HG02943 (cell line): ENCODE data around the gene LSM5.
"Not testable (repeated sequence)": the region's sequence is repeated elsewhere in the genome, so short reads cannot be mapped to it uniquely, and the experiment has no call there.

ENCODE experiments used
- ATAC-seq: cut with Tn5 transposase; IDR thresholded peaks from one replicate; pipeline ENCODE4 v1.9.1; 2021; ENCODE audit warnings: mild to moderate bottlenecking, low read depth, moderate library complexity; ENCODE audit not compliant: unreplicated experiment

The LSM5 gene

DNA sequence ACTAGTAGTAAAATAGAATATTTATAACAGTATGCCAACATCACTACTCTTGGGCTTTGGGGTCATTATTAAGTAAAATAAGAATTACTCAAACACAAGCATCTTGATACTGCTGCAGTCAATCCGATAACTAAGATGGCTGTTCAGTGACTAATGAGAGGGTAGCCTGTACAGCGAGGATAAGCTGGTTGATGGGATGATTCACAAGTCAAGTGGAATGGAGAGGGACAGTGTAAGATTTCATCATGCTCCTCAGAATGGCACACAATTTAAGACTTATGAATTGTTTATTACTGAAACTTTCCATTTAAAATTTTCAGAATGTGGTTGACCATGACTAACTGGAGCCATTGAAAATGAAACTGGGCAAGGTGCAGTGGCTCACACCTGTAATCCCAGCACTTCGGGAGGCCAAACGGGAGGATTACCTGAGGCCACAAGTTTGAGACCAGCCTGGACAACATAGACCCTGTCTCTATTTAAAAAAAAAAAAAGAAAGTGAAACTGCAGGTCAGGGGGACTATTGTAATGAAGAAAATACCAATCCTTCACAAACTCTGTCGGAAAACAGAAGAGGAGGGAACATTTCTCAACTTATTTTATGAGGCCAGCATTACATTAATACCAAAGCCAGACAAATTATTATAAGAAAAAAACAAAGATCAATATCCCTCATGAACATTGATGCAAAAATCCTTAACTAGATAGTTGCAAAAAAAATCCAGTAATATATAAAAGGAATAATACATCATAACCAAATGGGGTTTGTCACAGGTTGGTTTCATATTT is 16.3 kb upstream of the LSM5 start:
- ATAC-seq: peak; percentile 69

DNA sequence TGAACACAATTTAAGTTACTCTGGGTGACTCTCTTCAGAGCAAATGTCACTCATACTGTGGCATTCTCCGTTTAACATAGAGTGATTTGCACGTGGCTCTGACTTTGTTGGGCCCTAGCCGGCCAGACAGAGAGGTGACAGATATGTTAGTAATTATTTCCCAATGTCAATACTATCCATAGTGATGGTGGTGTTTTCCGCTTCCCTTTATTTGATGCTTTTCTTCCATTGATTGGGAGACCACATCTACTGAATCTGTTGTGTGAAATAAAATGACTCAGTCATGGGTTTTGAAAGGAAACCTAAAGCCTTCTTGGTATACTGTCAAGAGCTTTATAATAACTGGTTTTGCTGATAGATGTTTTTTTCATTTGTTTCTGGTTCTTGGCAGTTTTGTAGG is 12.5 kb upstream of the LSM5 start:
- ATAC-seq: no peak

DNA sequence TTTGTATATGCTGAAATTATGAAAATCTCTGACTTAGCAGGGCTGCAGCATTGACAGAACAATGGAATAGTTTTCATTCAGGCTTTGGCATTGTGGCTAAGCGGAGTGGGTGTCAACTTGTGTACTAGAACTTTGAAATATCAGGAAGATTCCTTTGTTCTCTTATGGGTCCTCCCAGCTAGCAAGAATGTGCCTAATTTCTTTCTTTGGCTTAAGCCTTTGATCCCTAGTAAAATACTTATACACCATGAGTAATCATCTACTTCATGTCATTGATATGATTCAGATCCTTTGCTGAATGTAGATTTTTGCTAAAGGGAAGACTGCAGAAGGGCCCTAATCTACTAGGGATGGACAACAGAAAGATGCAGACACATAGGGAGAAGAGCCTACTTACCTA is 11.3 kb upstream of the LSM5 start:
- ATAC-seq: no peak

DNA sequence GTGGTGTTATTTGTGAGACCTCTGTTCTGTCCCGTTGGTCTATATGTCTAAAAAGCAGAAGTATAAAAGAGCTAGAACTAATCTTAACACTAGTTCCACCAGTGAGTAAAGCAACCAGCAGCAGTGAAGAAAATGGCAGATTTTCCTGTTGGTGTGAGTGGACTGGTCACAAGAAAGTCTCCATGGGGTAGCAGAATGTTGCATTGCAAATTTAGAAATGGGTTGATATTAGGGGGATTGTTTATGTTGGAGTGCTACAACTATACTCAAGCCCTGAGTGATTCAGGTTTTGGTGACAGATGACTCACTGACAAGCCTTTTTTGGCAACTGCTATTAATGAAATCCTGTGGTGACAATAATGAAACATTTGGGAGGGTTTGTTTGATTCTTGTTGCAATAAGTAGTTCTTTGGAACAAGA is 10.8 kb upstream of the LSM5 start:
- no peak for ATAC-seq

DNA sequence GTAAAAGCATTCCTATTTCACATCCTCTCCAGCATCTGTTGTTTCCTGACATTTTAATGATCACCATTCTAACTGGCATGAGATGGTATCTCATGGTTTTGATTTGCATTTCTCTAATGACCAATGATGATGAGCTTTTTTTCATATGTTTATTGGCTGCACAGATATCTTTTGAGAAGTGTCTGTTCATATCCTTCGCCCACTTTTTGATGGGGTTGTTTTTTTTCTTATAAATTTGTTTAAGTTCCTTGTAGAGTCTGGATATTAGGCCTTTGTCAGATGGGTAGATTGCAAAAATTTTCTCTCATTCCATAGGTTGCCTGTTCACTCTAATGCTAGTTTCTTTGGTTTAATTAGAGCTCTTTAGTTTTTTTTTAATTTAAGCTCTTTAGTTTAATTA is 10.0 kb upstream of the LSM5 start:
- not testable (repeated sequence) for ATAC-seq

DNA sequence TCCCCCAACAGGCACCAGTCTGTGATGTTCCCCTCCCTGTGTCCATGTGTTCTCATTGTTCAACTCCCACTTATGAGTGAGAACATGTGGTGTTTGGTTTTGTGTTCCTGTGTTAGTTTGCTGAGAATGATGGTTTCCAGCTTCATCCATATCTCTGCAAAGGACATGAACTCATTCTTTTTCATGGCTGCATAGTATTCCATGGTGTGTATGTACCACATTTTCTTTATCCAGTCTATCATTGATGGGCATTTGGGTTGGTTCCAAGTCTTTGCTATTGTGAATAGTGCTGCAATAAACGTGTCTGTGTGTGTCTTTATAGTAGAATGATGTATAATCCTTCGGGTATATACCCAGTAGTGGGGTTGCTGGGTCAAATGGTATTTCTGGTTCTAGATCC is 9.6 kb upstream of the LSM5 start:
- not testable (repeated sequence) for ATAC-seq

DNA sequence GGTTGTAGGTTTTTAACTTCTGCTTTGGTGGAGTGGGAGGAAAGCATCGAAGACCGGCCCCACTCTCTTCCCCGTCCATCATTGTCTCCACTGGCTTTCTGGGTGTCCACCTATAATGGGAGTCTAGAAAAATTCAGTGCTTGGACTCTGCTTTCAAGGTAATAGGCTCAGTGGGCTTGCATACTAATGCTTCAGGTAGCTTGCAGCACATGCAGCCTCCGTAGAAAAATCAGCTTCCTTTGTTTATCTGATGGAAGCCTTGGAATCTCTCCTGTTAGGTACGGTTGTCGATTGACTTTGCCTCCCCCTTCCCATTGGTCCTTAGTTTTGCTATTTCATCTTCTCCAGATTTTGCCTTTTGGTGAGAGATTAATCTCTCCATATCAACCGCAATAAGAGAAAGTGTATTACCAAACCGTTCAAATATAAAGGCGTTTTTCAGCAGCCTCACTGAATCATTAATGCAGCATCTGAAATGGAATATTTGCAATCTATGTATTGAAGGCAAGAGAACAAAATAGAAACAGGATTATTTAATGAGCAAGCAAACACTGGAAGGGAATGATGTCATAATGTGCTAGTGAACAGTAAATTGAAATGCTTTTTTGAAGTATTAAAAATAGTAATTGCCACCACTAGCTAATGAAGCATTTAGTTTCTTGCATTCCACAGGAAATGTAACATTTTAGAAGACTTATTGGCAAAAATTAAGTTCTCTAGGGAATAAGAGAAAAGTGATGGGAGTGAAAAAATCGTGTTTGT is 6.1 kb upstream of the LSM5 start:
- ATAC-seq: peak; percentile 1

DNA sequence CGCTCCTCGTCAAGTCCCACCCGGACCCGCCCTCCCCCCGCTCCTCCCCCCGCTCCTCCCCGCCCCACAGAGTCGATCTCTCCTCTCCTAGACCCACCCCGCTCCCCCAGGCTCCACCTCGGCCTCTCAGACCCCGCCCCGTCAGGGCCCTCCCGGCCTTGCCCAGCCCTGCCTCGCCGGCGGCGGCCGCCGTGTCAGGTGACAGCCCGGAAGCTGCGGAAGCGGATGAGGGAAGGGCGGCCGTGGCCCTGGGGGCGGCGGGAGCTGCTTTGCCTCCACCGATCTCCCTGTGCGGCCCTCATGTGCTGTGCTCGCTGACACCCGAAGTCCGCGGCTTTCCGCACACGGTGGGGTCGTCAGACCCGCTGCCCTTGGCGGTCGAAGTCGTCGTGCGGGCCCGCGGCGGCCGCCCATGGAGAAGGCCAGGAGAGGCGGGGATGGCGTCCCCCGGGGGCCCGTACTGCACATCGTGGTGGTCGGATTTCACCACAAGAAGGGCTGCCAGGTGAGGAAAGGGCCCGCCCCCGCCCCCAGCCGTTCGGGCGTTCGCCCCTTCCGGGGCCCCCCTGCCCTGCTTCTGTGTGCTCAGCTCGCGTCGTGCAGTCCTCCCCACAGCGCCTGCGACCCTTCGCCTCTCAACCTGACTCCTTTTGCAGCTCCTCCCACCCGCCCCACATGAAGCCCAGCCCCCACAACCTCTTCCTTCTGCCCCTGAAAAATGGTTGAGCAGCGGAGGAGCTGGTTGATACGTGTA is 5.3 kb upstream of the LSM5 start, which contains the start of gene AVL9:
Gene AVL9, plus strand, starts transcription at position 192 of the 754 bp plus-strand sequence. Its CDS starts 221 bp downstream, at position 413.
- ATAC-seq: peak; percentile 89

DNA sequence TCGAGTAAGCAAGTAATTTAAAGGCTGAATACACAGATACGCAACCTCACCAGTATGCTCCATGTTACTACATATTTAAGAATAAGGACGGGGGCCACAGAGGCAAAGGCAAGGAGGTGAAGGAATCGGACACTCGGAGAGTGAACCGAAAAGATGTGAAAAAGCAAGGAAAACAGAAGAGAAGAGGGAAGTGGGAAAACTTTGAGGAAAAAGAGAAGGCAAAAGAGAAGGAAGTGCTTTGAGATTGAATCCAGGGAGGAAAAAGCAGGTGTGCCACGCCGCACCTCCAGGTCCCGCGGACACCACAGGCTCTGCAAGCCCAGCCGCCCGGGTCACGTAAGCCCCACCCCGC is 4.7 kb upstream of the LSM5 start:
- peak; percentile 8 for ATAC-seq

DNA sequence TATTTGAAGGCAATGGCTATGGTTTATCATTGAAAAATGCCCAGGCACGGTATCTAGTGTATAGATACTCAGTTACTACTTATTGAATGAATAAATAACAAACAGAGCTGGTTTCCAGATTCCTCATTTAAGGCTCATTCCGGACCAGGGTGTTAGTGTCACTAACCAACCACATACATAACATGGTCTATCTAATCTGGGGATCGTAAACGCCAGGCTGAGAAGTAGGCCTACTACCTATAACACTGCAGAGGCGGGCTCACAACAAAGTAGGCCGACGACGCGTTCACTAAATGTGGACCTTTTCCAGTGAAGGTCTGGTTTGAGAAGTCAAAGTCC is 423 bp downstream of the LSM5 start:
- peak; percentile 12 for ATAC-seq

DNA sequence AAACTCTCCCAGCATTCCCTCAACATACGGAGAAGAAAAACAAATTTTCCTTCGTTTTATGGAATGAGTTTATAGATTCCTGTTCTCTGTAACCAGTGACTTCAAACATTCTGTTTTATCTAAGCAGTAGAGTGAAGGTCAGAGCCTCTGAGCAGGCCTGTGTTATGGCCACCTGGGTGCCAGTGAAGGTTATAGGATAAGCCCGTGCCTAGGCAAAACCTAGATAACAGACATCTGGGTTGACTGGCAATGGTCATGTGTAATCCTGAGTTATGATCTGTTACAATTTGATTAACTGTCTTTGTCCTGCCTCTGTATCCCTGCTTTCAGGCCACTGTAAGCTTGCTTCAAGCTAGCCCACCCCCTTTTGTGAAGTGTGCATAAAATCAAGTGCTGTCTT is 8.3 kb downstream of the LSM5 start:
- no peak for ATAC-seq

DNA sequence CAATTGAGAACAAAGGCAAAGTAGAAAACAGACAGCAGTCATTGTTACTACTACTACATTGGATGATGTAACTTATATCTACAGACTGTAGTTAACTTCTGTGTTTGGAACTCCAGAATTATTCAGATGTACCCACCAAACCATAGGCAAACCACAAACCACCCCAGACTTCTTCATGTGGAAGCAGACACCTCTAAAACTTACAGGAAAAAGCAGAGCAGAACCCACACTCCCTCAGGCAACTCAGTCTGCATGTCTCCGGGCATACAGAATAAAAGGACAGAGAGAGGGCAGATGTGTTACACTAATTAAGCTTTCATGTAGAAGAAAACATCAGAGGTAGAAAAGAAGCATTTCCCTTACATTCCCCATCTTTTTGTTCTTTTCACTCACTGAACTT is 9.0 kb downstream of the LSM5 start:
- no peak for ATAC-seq

DNA sequence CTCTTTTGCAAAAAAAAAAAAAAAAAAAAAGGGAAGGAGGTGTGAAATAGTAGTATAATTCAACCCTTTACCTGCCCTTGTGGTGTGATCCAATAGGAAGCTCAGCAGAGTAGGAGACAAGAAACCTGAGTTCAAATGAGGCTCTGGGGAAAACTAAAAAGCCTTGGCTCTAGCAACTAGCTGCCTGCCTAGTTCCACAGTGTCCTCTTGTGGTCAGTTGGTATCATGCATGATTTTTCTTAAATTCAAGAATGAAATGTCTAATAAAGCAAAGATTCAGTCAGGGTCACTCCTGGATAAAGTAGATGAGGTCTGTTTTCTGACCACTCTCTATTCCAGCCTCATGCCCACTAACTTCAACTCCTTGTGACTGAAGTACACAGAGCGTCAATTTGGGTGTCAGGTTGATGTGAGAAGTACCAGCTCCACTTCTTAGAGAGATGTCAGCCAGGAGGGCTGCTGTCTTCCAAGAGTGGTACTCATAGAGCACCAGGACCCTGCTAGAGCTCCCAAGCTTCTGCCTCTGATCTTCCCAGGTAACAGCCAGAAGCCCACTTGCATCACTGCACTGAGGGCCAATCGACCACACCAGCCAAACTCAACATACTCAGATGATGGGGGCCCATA is 10.5 kb downstream of the LSM5 start:
- ATAC-seq: no peak

DNA sequence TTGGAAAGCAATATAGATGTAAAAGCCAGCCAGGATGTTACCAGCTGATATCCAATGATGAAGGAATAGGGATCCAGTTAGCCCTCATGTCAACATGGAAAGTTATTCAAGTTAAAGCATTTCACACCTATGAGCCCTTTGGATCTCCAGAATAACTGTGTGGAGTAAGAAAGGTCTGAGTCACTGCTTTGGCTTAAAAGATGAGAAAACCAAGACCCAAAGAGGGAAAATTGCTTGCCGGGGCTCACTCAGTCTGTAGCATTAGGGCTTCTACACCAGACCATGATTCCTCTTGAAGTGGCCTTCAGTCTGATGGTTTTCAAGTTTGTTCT is 12.6 kb downstream of the LSM5 start:
- no peak for ATAC-seq

DNA sequence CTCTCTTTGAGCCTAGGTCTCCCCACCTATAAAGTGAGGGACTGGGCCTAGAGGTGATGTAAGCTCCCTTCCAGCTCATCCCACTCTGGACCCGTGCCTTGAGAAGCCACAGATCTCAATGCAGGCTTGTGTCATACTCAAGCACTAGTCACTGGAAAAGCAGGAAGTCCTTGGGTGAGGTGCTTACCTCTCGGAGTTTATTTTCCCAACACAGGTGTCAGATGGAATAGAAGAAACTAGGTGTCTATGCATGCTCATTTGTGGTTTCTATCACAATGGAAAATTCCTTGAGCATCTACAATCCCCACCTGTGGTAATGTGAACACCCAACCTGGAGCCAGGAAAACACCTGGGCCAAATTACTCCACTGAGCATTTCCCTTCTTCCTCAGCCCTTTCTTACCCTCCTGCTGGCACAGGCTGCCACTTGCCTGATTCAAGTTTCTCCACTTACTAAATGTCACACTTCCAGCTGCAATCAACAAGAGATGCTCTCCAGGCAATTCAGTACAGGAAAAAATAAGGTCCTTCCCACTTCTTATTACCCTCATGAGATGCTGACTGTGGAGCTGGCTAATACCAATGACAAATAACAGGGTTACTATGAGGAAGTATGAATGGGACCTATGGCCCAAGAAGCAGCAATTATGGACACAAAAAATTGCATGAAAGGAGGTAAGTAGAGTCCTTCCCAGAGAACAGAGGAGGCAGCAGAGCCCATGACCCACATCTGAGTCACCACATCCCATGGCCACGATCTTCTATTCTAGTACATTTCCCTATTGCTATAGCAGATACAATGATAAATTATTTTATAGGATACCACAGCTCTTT is 13.1 kb downstream of the LSM5 start:
- no peak for ATAC-seq

DNA sequence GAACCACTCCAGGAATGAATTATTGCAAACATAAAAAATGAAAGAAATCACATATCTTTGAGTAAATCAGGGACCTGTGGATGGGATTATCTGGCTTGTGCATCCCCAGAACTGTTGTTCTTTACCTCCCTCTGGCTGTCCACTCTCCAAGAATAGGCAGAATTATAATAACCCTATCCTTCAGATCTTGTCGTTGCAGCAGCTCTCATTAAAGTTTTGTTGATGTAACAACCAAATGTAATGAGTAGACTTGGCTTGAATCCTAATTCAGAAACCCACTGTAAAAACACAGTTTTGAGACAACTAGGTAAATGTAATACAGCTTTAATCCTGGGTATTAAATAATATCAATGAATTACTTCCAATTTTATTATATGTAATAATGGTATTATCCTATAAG is 16.2 kb downstream of the LSM5 start:
- no peak for ATAC-seq

DNA sequence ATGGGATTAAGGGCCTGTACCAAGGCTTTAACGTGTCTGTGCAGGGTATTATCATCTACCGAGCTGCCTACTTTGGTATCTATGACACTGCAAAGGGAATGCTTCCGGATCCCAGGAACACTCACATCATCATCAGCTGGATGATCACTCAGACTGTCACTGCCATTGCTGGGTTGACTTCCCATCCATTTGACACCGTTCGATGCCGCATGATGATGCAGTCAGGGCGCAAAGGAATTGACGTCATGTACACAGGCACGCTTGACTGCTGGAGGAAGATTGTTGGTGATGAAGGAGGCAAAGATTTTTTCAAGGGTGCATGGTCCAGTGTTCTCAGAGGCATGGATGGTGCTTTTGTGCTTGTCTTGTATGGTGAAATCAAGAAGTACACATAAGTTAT is 18.2 kb downstream of the LSM5 start:
- ATAC-seq: no peak

DNA sequence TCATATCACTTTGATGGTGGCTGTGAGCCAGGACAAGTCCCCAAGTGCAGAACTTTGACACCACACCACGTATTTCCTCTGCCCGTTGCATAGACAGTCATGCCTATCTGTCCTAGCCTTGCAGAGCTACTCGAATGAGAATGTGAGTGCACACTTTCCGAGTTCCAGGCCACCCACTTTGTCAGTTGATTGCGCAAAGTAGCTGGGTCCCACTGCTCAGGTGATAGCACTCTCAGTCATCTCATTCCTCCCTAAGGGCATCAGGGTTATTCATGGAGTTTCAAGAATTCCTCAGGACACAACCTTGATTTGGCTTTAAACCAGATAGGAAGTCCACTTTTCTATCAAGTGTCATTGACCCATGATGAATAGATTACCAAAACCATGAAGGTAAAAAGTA is 19.3 kb downstream of the LSM5 start:
- no peak for ATAC-seq

DNA sequence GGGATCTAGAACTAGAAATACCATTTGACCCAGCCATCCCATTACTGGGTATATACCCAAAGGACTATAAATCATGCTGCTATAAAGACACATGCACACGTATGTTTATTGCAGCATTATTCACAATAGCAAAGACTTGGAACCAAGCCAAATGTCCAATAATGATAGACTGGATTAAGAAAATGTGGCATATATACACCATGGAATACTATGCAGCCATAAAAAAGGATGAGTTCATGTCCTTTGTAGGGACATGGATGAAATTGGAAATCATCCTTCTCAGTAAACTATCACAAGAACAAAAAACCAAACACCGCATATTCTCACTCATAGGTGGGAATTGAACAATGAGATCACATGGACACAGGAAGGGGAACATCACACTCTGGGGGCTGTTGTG is 20.2 kb downstream of the LSM5 start:
- not testable (repeated sequence) for ATAC-seq
